GM21360 (cell line): ENCODE results near the gene PTGER3.

Experiments
- ATAC-seq: cut with Tn5 transposase; IDR thresholded peaks from one replicate; pipeline ENCODE4 v1.9.1; 2021; ENCODE audit warnings: mild to moderate bottlenecking, moderate library complexity; ENCODE audit not compliant: unreplicated experiment

The PTGER3 gene

GRCh38 chr1:71047635-71048607 lies at the start of gene PTGER3:
PTGER3 (minus strand) TSS chr1:71047816; CDS start chr1:71047577, 239 bp downstream.
- ATAC-seq: no peak

- no peak for ATAC-seq
Observed at GRCh38 chr1:71094913-71095312, 47.3 kb upstream of the PTGER3 start.

DNA sequence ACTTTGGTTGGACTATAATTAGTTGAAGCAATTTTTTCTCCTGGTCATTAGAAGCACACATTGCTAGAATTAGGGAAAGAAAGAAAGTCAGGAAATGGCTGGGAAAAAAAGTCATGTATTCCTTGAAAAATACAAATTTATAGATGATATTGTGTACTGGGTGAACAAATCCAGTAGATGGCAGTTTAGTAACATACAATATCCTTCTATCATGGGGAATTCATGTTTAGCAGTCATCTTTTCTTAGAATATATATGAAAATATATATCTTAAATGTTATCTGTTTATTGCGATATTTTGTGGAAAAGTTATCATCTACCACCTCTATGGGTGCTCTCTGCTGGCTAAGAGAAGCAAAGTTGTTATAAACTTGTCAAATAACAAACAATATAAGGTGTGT lies 46.3 kb upstream of the PTGER3 start:
- no peak for ATAC-seq

DNA sequence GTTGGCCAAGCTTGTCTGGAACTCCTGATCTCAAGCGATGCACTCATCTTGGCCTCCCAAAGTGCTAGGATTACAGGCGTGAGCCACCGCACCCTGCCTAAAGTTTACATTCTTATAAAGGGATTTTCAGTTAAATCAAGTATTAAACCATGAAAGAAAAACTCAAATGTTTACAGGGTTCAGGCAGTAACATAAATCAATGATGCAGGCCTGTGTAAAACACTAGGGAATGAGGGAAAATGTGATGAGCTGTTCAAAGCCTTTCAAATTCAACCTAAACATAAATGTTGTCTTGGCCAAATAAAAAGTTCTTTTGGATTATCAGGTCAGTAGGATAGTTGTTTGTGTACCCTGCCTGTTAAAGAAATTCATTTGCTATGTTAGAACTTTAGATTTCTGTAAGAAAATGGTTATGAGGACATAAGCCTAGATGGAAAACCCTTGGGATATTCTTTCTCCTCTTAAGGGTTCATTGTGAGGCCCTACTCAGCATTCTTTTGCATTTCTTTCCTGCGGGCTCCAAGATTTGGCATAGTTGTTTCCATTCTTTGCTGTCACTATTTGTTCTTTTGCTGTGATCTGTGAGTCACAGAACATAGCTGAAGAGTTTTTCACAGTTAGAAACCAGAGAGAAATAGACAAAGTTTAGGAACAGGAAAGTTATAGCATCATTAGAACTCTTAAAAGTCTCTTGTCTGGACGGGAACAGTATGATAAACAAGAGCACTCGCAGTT lies 42.1 kb upstream of the PTGER3 start:
- ATAC-seq: no peak

DNA sequence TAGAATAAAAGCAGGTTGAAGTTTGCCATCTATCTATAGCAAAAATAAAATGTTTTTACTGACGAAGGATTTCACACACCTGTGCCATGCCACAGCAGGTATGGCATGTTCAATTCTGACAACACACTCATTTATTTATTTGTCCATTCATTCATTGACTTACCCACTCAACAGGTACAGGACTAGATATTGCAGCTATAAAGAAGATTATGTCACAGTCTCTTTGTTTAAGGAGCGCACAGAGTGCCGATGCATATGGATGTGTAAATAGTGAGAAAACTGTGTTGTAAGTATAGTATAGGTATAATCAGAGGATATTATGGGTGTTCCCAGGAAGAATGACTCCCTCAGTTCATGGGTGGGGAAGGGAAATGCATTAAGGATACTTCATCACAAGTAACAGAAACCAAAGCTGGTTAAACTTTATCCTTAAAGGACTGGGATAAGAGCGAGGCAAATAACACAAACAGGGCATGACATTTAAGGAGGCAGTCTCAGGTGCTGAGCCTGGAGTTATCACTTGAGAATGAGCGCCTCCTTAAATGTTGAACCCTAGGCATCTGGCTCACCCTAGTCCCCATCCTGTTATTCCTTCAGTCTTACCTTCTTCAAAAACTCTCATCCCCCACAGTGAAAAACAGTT lies 41.1 kb upstream of the PTGER3 start:
- ATAC-seq: no peak

GRCh38 chr1:71087713-71088112 lies 40.1 kb upstream of the PTGER3 start:
- no peak for ATAC-seq

DNA sequence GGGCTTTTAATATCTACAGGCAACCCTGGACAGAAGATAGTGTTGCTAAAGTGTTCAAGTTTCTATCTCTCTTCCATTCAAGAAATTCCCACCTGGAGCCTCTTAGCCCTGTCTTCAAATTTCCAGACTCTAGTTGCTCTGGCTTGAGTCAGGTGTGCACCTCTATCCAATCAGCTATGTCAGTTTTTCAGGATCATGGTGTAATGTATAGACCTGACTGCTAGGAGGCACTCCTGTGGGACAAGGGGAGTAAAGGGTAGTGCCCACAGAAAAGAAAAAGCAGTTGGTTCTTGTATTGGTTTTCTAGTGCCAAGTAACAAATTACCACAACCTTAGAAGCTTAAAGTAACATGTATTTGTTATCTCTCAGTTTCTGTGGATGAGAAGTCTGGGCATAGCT lies 39.4 kb upstream of the PTGER3 start:
- no peak for ATAC-seq

GRCh38 chr1:71086331-71086730 lies 38.7 kb upstream of the PTGER3 start:
- ATAC-seq: no peak

GRCh38 chr1:71083271-71083670 lies 35.7 kb upstream of the PTGER3 start:
- ATAC-seq: no peak

GRCh38 chr1:71081697-71082080 lies 34.1 kb upstream of the PTGER3 start:
- ATAC-seq: no peak

DNA sequence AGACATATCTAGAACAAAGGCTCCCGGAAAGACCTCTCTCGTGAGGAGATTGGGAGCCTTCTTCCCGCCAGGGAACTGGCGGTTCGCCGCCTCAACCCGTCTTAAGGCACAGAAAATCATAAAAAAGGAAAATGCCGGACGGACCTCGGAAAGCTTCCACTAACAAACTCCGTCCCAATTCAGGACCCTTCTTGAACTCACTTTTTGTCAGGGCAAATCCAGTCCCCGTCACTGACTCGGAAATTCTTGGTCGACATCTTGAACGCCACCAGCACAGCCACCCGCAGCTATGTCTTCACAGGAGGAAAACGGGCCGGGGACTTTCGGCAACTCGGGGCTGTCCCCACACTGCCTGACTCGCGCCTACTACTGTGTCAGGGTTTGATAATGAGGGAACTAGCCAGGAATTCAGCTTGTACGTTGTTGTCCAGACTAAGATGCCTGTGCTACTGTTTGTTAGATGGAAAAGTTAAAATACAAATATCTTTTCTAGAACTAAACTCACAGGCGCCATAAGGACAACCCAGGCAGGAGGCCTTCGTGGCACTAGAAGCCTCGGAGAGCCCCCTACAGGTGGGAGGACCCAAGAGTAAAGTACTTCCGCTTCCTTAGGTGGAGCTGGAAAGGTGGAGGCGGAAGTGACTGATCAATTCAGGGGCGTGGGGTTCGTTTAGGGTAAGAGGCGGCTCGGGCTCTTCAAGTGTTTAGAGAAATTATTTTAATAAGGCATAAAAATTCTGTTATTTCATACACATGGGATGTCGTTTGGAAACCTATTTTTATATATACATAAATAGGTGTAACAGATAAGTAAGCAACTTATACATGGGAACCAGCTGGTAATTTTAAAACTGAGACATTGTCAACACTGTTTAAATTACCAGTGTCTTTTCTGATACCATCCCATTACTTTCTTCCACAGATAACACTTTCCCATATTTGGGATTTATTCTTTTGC lies 33.4 kb upstream of the PTGER3 start, which contains the start of gene ZRANB2:
Gene ZRANB2 (minus strand): TSS at position 297 of the 958 bp plus-strand sequence. CDS start 40 bp downstream, at position 257.
- ATAC-seq: peak; percentile 100

DNA sequence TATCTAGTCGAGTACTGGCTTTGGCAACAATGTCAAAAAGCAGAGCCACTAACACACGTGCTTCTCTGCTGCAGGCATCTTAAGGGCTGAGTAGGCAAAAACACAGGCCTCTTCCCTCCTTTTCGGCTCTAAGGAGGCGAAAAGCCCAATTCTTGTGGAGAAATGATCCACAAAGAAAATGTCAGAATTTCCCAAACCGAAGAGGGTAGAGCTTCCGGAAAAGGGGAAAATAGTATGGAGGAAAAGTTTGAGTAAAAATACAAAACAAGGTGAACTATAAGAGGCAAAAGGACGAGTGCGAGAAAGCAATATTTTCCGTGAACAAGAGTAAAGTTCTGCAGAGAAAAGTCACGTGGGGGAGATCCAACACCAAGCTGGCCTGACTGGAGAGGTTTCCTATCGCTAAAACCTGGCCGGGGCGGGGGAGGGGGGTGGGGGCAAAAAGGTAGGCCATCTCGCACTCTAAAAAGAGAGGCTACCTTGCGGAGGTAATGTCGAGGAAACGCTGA lies 32.7 kb upstream of the PTGER3 start:
- no peak for ATAC-seq

GRCh38 chr1:71074681-71075080 lies 27.1 kb upstream of the PTGER3 start:
- ATAC-seq: no peak

- ATAC-seq: no peak
Observed at GRCh38 chr1:71072273-71072672, 24.7 kb upstream of the PTGER3 start.

DNA sequence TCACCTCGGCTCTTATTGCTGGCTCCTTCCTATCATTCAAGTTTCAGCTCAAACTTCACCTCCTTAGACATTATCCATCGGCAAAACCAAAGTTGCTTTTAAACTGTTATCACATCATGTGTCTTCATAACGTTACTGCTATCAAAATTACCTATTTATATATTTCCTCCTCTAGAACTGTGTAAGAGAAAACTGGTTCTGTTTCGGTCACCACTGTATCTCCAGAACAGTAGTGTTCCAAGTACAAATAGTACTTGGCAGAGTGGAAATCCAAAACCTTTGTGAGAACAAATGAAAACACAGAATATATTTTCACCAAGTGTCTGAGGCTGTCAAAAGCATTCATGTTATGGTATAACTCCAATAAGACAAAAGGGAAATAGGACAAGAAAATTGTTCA lies 24.1 kb upstream of the PTGER3 start:
- ATAC-seq: no peak

DNA sequence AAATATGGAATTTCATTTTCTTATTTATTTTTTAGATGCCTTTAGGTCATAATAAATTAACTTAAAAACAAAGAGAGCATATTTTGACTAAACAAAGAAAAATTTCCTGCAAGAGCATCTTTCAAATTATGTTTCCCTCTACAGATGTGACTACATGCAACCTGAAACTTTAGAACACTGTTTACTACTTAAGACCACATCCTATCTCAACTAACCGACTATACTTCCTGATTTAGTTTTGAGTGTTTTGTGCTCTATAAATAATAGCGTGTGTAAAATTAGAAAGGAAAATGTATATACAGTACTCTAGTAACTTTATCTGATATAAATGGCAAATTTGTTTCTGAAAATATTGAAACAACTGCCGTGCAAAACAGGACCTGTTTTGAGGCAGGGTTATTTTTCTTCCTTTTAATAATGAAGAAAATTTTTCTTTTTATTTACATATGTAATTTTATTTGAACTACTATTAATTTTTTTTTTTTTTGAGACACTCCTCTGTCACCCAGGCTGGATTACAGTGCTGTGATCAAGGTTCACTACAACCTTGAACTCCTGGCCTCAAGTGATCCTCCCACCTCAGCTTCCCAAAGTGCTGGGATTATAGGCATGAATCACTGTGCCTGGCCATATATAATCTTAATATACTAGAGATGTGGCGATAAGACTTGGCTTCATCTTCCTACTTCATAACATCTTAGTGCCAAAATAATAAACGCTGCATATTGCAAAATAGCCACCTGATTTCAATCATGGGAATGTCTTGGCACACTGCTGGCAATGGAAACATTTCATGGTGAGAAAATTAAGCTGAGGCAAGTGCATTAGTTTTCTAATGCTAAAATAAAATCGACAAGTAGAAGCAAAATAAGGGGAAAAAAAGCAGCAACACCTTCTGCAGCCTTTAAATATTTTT lies 21.0 kb upstream of the PTGER3 start:
- ATAC-seq: peak; percentile 92

- no peak for ATAC-seq
Observed at GRCh38 chr1:71054791-71055190, 7.2 kb upstream of the PTGER3 start.

DNA sequence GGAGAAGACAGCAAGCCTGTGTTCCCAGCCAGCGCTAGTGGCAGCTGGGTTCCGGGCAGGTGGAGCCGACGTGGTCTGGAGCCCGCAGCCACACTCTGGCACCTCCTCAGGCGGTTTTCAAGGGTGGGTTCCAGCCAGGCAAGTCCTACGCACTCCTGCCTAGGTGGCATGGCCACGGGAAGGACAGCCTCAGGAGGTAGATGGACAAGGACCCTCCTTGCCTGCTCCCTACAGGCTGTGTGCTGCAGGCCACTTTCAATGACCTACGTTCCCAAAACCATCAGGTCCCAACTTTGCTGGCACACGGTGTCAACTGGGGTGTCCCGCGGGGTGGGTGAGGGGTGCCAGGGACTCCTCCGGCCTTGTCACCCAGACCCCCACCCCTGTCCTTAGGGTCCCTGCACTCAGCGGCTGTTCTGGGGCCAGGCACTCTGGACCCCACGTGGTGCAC lies 6.7 kb upstream of the PTGER3 start:
- ATAC-seq: no peak

GRCh38 chr1:71053758-71054157 lies 6.1 kb upstream of the PTGER3 start:
- no peak for ATAC-seq
